ENCODE measurements around the gene TMEM255B.

- TF ChIP-seq, protein P1, sequence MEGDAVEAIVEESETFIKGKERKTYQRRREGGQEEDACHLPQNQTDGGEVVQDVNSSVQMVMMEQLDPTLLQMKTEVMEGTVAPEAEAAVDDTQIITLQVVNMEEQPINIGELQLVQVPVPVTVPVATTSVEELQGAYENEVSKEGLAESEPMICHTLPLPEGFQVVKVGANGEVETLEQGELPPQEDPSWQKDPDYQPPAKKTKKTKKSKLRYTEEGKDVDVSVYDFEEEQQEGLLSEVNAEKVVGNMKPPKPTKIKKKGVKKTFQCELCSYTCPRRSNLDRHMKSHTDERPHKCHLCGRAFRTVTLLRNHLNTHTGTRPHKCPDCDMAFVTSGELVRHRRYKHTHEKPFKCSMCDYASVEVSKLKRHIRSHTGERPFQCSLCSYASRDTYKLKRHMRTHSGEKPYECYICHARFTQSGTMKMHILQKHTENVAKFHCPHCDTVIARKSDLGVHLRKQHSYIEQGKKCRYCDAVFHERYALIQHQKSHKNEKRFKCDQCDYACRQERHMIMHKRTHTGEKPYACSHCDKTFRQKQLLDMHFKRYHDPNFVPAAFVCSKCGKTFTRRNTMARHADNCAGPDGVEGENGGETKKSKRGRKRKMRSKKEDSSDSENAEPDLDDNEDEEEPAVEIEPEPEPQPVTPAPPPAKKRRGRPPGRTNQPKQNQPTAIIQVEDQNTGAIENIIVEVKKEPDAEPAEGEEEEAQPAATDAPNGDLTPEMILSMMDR (IDR thresholded peaks at IDR 0.05 in 2 of 3, conservative IDR thresholded peaks at IDR 0.05 in 1 of 3; ENCODE audit: borderline replicate concordance in 1 of 3, insufficient read depth in 1 of 3, low read depth in 2 of 3, low read length in 2 of 3) = no peak
- TF ChIP-seq ATF3 (IDR thresholded peaks at IDR 0.05) = no peak
- no peak for TF ChIP-seq POLR2A (IDR thresholded peaks at IDR 0.05; ENCODE audit: borderline replicate concordance, extremely low read depth, insufficient read depth, insufficient read length)
- TF ChIP-seq, protein P2, sequence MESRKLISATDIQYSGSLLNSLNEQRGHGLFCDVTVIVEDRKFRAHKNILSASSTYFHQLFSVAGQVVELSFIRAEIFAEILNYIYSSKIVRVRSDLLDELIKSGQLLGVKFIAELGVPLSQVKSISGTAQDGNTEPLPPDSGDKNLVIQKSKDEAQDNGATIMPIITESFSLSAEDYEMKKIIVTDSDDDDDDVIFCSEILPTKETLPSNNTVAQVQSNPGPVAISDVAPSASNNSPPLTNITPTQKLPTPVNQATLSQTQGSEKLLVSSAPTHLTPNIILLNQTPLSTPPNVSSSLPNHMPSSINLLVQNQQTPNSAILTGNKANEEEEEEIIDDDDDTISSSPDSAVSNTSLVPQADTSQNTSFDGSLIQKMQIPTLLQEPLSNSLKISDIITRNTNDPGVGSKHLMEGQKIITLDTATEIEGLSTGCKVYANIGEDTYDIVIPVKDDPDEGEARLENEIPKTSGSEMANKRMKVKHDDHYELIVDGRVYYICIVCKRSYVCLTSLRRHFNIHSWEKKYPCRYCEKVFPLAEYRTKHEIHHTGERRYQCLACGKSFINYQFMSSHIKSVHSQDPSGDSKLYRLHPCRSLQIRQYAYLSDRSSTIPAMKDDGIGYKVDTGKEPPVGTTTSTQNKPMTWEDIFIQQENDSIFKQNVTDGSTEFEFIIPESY (IDR thresholded peaks at IDR 0.05; ENCODE audit: extremely low read depth, insufficient replicate concordance, low read length) = no peak
- no peak for TF ChIP-seq POLR2AphosphoS5 (IDR thresholded peaks at IDR 0.05; ENCODE audit: low read depth, low read length)
- no peak for TF ChIP-seq ZNF274 (IDR thresholded peaks at IDR 0.05; ENCODE audit: low read depth, low read length)
- no peak for TF ChIP-seq EZH2 (IDR thresholded peaks at IDR 0.05)
- no peak for TF ChIP-seq JUND (IDR thresholded peaks at IDR 0.05)
- TF ChIP-seq SIN3A (IDR thresholded peaks at IDR 0.05; ENCODE audit: low read depth) = no peak
- TF ChIP-seq RAD21 (IDR thresholded peaks at IDR 0.05; ENCODE audit: low read depth) = no peak
- TF ChIP-seq SP1 (IDR thresholded peaks at IDR 0.05; ENCODE audit: low read depth) = no peak
These were observed 76.6 kb downstream of the TMEM255B start for GRCh38 chr13:113835461-113836270.
